ENCODE data around the gene OGFOD3. TPM values are rescaled to one million over a fixed set of nuclear protein-coding genes. Genes with fewer than 3 reads are reported as not detected.

Gene OGFOD3
- total and polyA plus RNA-seq, 2 experiments from 2014 or later: 9.6 to 24.6 TPM

DNA sequence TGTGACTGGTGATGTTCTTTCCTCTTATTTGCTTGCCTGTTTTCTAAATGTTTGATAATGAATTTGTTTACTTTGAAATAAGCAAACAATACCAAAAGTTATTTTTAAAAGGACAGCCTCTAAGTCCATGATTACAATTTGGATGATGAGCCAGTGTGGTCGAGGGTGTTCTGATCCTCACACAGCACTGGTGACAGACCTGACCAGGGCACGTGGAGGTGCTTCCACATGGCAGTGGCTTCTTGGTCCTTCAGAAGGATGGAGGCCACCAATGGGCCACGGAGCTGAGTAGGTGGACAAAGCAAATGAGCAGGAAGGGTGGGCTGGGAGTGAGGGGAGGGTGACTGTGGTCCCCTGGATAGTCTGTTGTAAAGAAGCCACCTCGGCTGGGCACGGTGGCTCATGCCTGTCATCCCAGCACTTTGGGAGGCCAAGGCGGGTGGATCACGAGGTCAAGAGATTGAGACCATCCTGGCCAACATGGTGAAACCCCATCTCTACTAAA lies 63.5 kb downstream of the OGFOD3 start:
- H3K27ac ChIP-seq (ENCODE audit: low read depth): no peak overlapping the region
- H3K4me3 ChIP-seq: no peak overlapping the region
- H3K9me3 Mint-ChIP-seq: no peaks in the 10 kb centered on the region
- TF ChIP-seq POLR2AphosphoS5 (IDR thresholded peaks at IDR 0.05; ENCODE audit: low read depth): no peak
- no peak for TF ChIP-seq NANOG (IDR thresholded peaks at IDR 0.05; ENCODE audit: borderline replicate concordance)
- TF ChIP-seq, protein P1, sequence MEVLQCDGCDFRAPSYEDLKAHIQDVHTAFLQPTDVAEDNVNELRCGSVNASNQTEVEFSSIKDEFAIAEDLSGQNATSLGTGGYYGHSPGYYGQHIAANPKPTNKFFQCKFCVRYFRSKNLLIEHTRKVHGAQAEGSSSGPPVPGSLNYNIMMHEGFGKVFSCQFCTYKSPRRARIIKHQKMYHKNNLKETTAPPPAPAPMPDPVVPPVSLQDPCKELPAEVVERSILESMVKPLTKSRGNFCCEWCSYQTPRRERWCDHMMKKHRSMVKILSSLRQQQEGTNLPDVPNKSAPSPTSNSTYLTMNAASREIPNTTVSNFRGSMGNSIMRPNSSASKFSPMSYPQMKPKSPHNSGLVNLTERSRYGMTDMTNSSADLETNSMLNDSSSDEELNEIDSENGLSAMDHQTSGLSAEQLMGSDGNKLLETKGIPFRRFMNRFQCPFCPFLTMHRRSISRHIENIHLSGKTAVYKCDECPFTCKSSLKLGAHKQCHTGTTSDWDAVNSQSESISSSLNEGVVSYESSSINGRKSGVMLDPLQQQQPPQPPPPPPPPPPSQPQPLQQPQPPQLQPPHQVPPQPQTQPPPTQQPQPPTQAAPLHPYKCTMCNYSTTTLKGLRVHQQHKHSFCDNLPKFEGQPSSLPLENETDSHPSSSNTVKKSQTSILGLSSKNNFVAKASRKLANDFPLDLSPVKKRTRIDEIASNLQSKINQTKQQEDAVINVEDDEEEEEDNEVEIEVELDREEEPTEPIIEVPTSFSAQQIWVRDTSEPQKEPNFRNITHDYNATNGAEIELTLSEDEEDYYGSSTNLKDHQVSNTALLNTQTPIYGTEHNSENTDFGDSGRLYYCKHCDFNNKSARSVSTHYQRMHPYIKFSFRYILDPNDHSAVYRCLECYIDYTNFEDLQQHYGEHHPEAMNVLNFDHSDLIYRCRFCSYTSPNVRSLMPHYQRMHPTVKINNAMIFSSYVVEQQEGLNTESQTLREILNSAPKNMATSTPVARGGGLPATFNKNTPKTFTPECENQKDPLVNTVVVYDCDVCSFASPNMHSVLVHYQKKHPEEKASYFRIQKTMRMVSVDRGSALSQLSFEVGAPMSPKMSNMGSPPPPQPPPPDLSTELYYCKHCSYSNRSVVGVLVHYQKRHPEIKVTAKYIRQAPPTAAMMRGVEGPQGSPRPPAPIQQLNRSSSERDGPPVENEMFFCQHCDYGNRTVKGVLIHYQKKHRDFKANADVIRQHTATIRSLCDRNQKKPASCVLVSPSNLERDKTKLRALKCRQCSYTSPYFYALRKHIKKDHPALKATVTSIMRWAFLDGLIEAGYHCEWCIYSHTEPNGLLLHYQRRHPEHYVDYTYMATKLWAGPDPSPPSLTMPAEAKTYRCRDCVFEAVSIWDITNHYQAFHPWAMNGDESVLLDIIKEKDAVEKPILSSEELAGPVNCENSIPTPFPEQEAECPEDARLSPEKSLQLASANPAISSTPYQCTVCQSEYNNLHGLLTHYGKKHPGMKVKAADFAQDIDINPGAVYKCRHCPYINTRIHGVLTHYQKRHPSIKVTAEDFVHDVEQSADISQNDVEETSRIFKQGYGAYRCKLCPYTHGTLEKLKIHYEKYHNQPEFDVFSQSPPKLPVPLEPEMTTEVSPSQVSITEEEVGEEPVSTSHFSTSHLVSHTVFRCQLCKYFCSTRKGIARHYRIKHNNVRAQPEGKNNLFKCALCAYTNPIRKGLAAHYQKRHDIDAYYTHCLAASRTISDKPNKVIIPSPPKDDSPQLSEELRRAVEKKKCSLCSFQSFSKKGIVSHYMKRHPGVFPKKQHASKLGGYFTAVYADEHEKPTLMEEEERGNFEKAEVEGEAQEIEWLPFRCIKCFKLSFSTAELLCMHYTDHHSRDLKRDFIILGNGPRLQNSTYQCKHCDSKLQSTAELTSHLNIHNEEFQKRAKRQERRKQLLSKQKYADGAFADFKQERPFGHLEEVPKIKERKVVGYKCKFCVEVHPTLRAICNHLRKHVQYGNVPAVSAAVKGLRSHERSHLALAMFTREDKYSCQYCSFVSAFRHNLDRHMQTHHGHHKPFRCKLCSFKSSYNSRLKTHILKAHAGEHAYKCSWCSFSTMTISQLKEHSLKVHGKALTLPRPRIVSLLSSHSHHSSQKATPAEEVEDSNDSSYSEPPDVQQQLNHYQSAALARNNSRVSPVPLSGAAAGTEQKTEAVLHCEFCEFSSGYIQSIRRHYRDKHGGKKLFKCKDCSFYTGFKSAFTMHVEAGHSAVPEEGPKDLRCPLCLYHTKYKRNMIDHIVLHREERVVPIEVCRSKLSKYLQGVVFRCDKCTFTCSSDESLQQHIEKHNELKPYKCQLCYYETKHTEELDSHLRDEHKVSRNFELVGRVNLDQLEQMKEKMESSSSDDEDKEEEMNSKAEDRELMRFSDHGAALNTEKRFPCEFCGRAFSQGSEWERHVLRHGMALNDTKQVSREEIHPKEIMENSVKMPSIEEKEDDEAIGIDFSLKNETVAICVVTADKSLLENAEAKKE (CRISPR knock-in tag; IDR thresholded peaks at IDR 0.05): no peak
- TF ChIP-seq EZH2 (IDR thresholded peaks at IDR 0.05; ENCODE audit: low read depth, unreplicated experiment): no peak
- no peak for TF ChIP-seq ZNF331 (CRISPR knock-in tag; IDR thresholded peaks at IDR 0.05; ENCODE audit: low read depth)
- TF ChIP-seq, protein P2, sequence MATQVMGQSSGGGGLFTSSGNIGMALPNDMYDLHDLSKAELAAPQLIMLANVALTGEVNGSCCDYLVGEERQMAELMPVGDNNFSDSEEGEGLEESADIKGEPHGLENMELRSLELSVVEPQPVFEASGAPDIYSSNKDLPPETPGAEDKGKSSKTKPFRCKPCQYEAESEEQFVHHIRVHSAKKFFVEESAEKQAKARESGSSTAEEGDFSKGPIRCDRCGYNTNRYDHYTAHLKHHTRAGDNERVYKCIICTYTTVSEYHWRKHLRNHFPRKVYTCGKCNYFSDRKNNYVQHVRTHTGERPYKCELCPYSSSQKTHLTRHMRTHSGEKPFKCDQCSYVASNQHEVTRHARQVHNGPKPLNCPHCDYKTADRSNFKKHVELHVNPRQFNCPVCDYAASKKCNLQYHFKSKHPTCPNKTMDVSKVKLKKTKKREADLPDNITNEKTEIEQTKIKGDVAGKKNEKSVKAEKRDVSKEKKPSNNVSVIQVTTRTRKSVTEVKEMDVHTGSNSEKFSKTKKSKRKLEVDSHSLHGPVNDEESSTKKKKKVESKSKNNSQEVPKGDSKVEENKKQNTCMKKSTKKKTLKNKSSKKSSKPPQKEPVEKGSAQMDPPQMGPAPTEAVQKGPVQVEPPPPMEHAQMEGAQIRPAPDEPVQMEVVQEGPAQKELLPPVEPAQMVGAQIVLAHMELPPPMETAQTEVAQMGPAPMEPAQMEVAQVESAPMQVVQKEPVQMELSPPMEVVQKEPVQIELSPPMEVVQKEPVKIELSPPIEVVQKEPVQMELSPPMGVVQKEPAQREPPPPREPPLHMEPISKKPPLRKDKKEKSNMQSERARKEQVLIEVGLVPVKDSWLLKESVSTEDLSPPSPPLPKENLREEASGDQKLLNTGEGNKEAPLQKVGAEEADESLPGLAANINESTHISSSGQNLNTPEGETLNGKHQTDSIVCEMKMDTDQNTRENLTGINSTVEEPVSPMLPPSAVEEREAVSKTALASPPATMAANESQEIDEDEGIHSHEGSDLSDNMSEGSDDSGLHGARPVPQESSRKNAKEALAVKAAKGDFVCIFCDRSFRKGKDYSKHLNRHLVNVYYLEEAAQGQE (IDR thresholded peaks at IDR 0.05; ENCODE audit: unreplicated experiment): no peak
- TF ChIP-seq JUNB (IDR thresholded peaks at IDR 0.05; ENCODE audit: unreplicated experiment): no peak
- TF ChIP-seq STAT1 (IDR thresholded peaks at IDR 0.05; ENCODE audit: unreplicated experiment): no peak
- no peak for TF ChIP-seq EZH2phosphoT487 (IDR thresholded peaks at IDR 0.05; ENCODE audit: unreplicated experiment)
- TF ChIP-seq CREB1 (CRISPR knock-in tag; IDR thresholded peaks at IDR 0.05; ENCODE audit: low read depth): no peak
- TF ChIP-seq, protein P3, sequence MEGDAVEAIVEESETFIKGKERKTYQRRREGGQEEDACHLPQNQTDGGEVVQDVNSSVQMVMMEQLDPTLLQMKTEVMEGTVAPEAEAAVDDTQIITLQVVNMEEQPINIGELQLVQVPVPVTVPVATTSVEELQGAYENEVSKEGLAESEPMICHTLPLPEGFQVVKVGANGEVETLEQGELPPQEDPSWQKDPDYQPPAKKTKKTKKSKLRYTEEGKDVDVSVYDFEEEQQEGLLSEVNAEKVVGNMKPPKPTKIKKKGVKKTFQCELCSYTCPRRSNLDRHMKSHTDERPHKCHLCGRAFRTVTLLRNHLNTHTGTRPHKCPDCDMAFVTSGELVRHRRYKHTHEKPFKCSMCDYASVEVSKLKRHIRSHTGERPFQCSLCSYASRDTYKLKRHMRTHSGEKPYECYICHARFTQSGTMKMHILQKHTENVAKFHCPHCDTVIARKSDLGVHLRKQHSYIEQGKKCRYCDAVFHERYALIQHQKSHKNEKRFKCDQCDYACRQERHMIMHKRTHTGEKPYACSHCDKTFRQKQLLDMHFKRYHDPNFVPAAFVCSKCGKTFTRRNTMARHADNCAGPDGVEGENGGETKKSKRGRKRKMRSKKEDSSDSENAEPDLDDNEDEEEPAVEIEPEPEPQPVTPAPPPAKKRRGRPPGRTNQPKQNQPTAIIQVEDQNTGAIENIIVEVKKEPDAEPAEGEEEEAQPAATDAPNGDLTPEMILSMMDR (conservative IDR thresholded peaks at IDR 0.05; ENCODE audit: low read depth in 2 of 2): no peak
- TF ChIP-seq, protein P4, sequence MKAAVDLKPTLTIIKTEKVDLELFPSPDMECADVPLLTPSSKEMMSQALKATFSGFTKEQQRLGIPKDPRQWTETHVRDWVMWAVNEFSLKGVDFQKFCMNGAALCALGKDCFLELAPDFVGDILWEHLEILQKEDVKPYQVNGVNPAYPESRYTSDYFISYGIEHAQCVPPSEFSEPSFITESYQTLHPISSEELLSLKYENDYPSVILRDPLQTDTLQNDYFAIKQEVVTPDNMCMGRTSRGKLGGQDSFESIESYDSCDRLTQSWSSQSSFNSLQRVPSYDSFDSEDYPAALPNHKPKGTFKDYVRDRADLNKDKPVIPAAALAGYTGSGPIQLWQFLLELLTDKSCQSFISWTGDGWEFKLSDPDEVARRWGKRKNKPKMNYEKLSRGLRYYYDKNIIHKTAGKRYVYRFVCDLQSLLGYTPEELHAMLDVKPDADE (IDR thresholded peaks at IDR 0.05): no peak
- peaks cover 12% of the 10 kb centered on the region for H3K4me1 Mint-ChIP-seq
- H3K27me3 Mint-ChIP-seq (ENCODE audit: insufficient read depth, low read depth, poor library complexity): peaks cover 17% of the 10 kb centered on the region
- ATAC-seq: no peak
- no peak overlapping the region for H3K4me3 Mint-ChIP-seq
- no peaks in the 10 kb centered on the region for H3K9me2 ChIP-seq (ENCODE audit: insufficient read depth)
- H2AFZ ChIP-seq: no peak overlapping the region
- no peak overlapping the region for H3K4me2 ChIP-seq
- no peaks in the 10 kb centered on the region for H3K27me3 ChIP-seq (ENCODE audit: insufficient read depth)
- H4K20me1 ChIP-seq (replicated peaks; ENCODE audit: insufficient read depth): no peaks in the 10 kb centered on the region
- no peaks in the 10 kb centered on the region for H3K79me2 ChIP-seq (replicated peaks; ENCODE audit: insufficient read depth)
- no peak for DNase-seq (ENCODE audit: low spot score)
- H3K27ac Mint-ChIP-seq: no peak overlapping the region
- no peaks in the 10 kb centered on the region for H3K36me3 ChIP-seq (ENCODE audit: insufficient read depth)
- no peaks in the 10 kb centered on the region for H3K36me3 Mint-ChIP-seq (ENCODE audit: low read depth)
- no peaks in the 10 kb centered on the region for H3F3A ChIP-seq (replicated peaks; ENCODE audit: low read depth)
- no peaks in the 10 kb centered on the region for H3K4me1 ChIP-seq (ENCODE audit: insufficient read depth)
